HG03095 (cell line): ENCODE results near the gene DOCK2.
"Not testable (repeated sequence)": the region's sequence is repeated elsewhere in the genome, so short reads cannot be mapped to it uniquely, and the experiment has no call there.

Experiments
- ATAC-seq: cut with Tn5 transposase; IDR thresholded peaks from one replicate; pipeline ENCODE4 v1.9.1; 2021; ENCODE audit warnings: moderate library complexity; ENCODE audit not compliant: unreplicated experiment

Gene DOCK2

GRCh38 chr5:169811680-169812079, 174.6 kb downstream of the DOCK2 start:
- no peak for ATAC-seq

- no peak for ATAC-seq
Observed at GRCh38 chr5:169812786-169813185, 175.7 kb downstream of the DOCK2 start.

- no peak for ATAC-seq
Observed at GRCh38 chr5:169814045-169814444, 177.0 kb downstream of the DOCK2 start.

- no peak for ATAC-seq
Observed at GRCh38 chr5:169814522-169814921, 177.4 kb downstream of the DOCK2 start.

GRCh38 chr5:169817031-169817430, 180.0 kb downstream of the DOCK2 start:
- no peak for ATAC-seq

GRCh38 chr5:169826618-169827017, 189.5 kb downstream of the DOCK2 start:
- no peak for ATAC-seq

- ATAC-seq: no peak
Observed at GRCh38 chr5:169827769-169828168, 190.7 kb downstream of the DOCK2 start.

- ATAC-seq: no peak
Observed at GRCh38 chr5:169828385-169828784, 191.3 kb downstream of the DOCK2 start.

- no peak for ATAC-seq
Observed at GRCh38 chr5:169831331-169831730, 194.3 kb downstream of the DOCK2 start.

GRCh38 chr5:169832304-169832703, 195.2 kb downstream of the DOCK2 start:
- peak; percentile 30 for ATAC-seq

GRCh38 chr5:169832845-169833244, 195.8 kb downstream of the DOCK2 start:
- peak; percentile 45 for ATAC-seq

GRCh38 chr5:169833681-169834292, 196.7 kb downstream of the DOCK2 start:
- not testable (repeated sequence) for ATAC-seq

GRCh38 chr5:169834540-169834939, 197.5 kb downstream of the DOCK2 start:
- ATAC-seq: not testable (repeated sequence)

GRCh38 chr5:169836835-169837536, 199.9 kb downstream of the DOCK2 start:
- no peak for ATAC-seq

- ATAC-seq: no peak
Observed at GRCh38 chr5:169837686-169838085, 200.6 kb downstream of the DOCK2 start.

GRCh38 chr5:169838688-169839087, 201.6 kb downstream of the DOCK2 start:
- ATAC-seq: peak; percentile 92

- no peak for ATAC-seq
Observed at GRCh38 chr5:169840405-169840804, 203.3 kb downstream of the DOCK2 start.

- ATAC-seq: no peak
Observed at GRCh38 chr5:169842699-169843098, 205.6 kb downstream of the DOCK2 start.

GRCh38 chr5:169847519-169847918, 210.4 kb downstream of the DOCK2 start:
- no peak for ATAC-seq

GRCh38 chr5:169848271-169848670, 211.2 kb downstream of the DOCK2 start:
- ATAC-seq: no peak

- no peak for ATAC-seq
Observed at GRCh38 chr5:169848792-169849191, 211.7 kb downstream of the DOCK2 start.

GRCh38 chr5:169850409-169850808, 213.3 kb downstream of the DOCK2 start:
- ATAC-seq: no peak
